Caco-2 (cell line): ENCODE measurements around the gene DEFB124. TPM values are rescaled to one million over a fixed set of nuclear protein-coding genes. Genes with fewer than 3 reads are reported as not detected.

Experiments
- BruUV-seq: library from RNA; stranded (reverse); fragments of 400-500 nt; replicated peaks from 2 replicates; lab custom pipeline; 2021; lab: Mats Ljungman, UMichigan
- CTCF ChIA-PET: fragments of 300-600 bp; sonication (Branson Sonifier 250); formaldehyde crosslinking; loops from one replicate; lab custom pipeline; 2022; ENCODE audit warnings: antibody characterized with exemption; lab: Charles Lee
- POLR2A ChIA-PET: fragments of 300-600 bp; sonication (Branson Sonifier 250); formaldehyde crosslinking; loops from one replicate; lab custom pipeline; 2022; ENCODE audit warnings: antibody characterized with exemption; lab: Charles Lee
- DNase-seq, 2 experiments: peaks; one replicate each; pipeline versions ENCODE4 v3.0.0 to v3.0.0-alpha.2; 2020 to 2022
- H3K27me3 ChIP-seq: replicated peaks from 2 replicates; pipeline ENCODE4 v1.6.0; 2011; ENCODE audit warnings: low read length; ENCODE audit not compliant: control insufficient read depth, insufficient read depth
- H3K36me3 ChIP-seq: 2 replicates; pipeline ENCODE4 v1.5.1; 2011; ENCODE audit warnings: low read length; ENCODE audit not compliant: control insufficient read depth, insufficient read depth
- H3K4me1 ChIP-seq: fragments of 250-450 bp; sonication (Bioruptor Pico); 2 replicates; pipeline ENCODE4 v1.5.1; 2020; ENCODE audit warnings: mild to moderate bottlenecking
- H3K4me3 ChIP-seq: 2 replicates; pipeline ENCODE4 v1.5.1; 2011; ENCODE audit warnings: low read depth, mild to moderate bottlenecking, control low read depth, low read length
- H3K9me3 ChIP-seq: fragments of 250-450 bp; sonication (Bioruptor Pico); 2 replicates; pipeline ENCODE4 v1.5.1; 2020; ENCODE audit warnings: mild to moderate bottlenecking, moderate library complexity
- H3K27ac Mint-ChIP-seq: one replicate; pipeline ENCODE4 v1.8.0; 2022; ENCODE audit warnings: mixed read lengths; ENCODE audit not compliant: unreplicated experiment
- H3K27me3 Mint-ChIP-seq: one replicate; pipeline ENCODE4 v1.8.0; 2022; ENCODE audit warnings: mixed read lengths; ENCODE audit not compliant: insufficient read depth, unreplicated experiment
- H3K36me3 Mint-ChIP-seq: one replicate; pipeline ENCODE4 v1.8.0; 2022; ENCODE audit warnings: mild to moderate bottlenecking, mixed read lengths; ENCODE audit not compliant: insufficient read depth, unreplicated experiment
- H3K4me1 Mint-ChIP-seq: one replicate; pipeline ENCODE4 v1.8.0; 2022; ENCODE audit warnings: low read depth, mixed read lengths; ENCODE audit not compliant: unreplicated experiment
- H3K4me3 Mint-ChIP-seq: one replicate; pipeline ENCODE4 v1.8.0; 2022; ENCODE audit warnings: mild to moderate bottlenecking, moderate library complexity, mixed read lengths; ENCODE audit not compliant: unreplicated experiment
- H3K9me3 Mint-ChIP-seq: one replicate; pipeline ENCODE4 v1.8.0; 2022; ENCODE audit warnings: mixed read lengths; ENCODE audit not compliant: unreplicated experiment
- intact Hi-C: fragments of 100-400 bp; cut with micrococcal nuclease; formaldehyde crosslinking; loops from one replicate; pipeline ENCODE4 v1.10.0; 2022; ENCODE audit not compliant: unreplicated experiment
- total RNA-seq: library from RNA; stranded (reverse); gene quantifications from 2 replicates; pipeline ENCODE4 v1.2.3, GENCODE V29; 2022
- TF ChIP-seq, protein P1 (sequence below), 2 experiments: fragments of 200-600 bp in 1 of 2; IDR thresholded peaks; 1 replicate in 1 of 2; 2 replicates in 1 of 2; pipeline versions ENCODE4 v1.5.1 to v1.8.0; 2011 to 2022; ENCODE audit warnings: antibody characterized with exemption in 1 of 2, control low read depth in 1 of 2, inconsistent platforms in 1 of 2, low read depth in 1 of 2, low read length in 1 of 2, mild to moderate bottlenecking in 1 of 2, moderate library complexity in 1 of 2; ENCODE audit not compliant: insufficient read depth in 1 of 2, severe bottlenecking in 1 of 2, unreplicated experiment in 1 of 2

The DEFB124 gene
- total RNA-seq, 1 experiment from 2014 or later = not detected

GRCh38 chr20:31488115-31488514 lies 13.2 kb upstream of the DEFB124 start:
- CTCF ChIA-PET = interaction anchor here (3.3 kb wide), 1 partner anchor 14 kb away, joined by 19 read pairs; no protein-coding TSS in a partner anchor
- Mint-ChIP-seq H3K36me3 (no peaks in the 10 kb centered on the region), H3K9me3 (no peaks in the 10 kb centered on the region), H3K4me1 (no peaks in the 10 kb centered on the region), H3K27me3 (peaks cover 19% of the 10 kb centered on the region), H3K4me3 (no peak overlapping the region), H3K27ac (no peak overlapping the region)
- Histone ChIP-seq H3K27me3 (no peaks in the 10 kb centered on the region), H3K9me3 (no peaks in the 10 kb centered on the region), H3K36me3 (no peaks in the 10 kb centered on the region), H3K4me1 (no peaks in the 10 kb centered on the region), H3K4me3 (no peak overlapping the region)
- POLR2A ChIA-PET = no interaction called here
- no peak for DNase-seq
- TF ChIP-seq, protein P1, sequence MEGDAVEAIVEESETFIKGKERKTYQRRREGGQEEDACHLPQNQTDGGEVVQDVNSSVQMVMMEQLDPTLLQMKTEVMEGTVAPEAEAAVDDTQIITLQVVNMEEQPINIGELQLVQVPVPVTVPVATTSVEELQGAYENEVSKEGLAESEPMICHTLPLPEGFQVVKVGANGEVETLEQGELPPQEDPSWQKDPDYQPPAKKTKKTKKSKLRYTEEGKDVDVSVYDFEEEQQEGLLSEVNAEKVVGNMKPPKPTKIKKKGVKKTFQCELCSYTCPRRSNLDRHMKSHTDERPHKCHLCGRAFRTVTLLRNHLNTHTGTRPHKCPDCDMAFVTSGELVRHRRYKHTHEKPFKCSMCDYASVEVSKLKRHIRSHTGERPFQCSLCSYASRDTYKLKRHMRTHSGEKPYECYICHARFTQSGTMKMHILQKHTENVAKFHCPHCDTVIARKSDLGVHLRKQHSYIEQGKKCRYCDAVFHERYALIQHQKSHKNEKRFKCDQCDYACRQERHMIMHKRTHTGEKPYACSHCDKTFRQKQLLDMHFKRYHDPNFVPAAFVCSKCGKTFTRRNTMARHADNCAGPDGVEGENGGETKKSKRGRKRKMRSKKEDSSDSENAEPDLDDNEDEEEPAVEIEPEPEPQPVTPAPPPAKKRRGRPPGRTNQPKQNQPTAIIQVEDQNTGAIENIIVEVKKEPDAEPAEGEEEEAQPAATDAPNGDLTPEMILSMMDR (IDR thresholded peaks at IDR 0.05; ENCODE audit: insufficient read depth in 1 of 2, low read depth in 1 of 2, low read length in 1 of 2, severe bottlenecking in 1 of 2, unreplicated experiment in 1 of 2) = no peak
- intact Hi-C loops = no loop called here
- no TSS peak for BruUV-seq

- no peak overlapping the region for H3K4me3 Mint-ChIP-seq
- TF ChIP-seq, protein P1 (IDR thresholded peaks at IDR 0.05; ENCODE audit: insufficient read depth in 1 of 2, low read depth in 1 of 2, low read length in 1 of 2, severe bottlenecking in 1 of 2, unreplicated experiment in 1 of 2) = no peak
- CTCF ChIA-PET = interaction anchor here (3.3 kb wide), 1 partner anchor 17 kb away, joined by 19 read pairs; no protein-coding TSS in a partner anchor
- H3K36me3 Mint-ChIP-seq = no peaks in the 10 kb centered on the region
- H3K27me3 Mint-ChIP-seq = peaks cover 26% of the 10 kb centered on the region
- POLR2A ChIA-PET = interaction anchor here (0.6 kb wide), 1 partner anchor 23 kb away, joined by 3 read pairs; no protein-coding TSS in a partner anchor
- intact Hi-C loops = no loop called here
- no peaks in the 10 kb centered on the region for H3K9me3 Mint-ChIP-seq
- Histone ChIP-seq H3K27me3 (no peaks in the 10 kb centered on the region), H3K4me1 (no peaks in the 10 kb centered on the region), H3K4me3 (no peak overlapping the region), H3K36me3 (no peaks in the 10 kb centered on the region), H3K9me3 (no peaks in the 10 kb centered on the region)
- no peak overlapping the region for H3K27ac Mint-ChIP-seq
- H3K4me1 Mint-ChIP-seq = no peaks in the 10 kb centered on the region
- no TSS peak for BruUV-seq
- DNase-seq = no peak
Measured at GRCh38 chr20:31485450-31486339, 10.8 kb upstream of the DEFB124 start.

DNA sequence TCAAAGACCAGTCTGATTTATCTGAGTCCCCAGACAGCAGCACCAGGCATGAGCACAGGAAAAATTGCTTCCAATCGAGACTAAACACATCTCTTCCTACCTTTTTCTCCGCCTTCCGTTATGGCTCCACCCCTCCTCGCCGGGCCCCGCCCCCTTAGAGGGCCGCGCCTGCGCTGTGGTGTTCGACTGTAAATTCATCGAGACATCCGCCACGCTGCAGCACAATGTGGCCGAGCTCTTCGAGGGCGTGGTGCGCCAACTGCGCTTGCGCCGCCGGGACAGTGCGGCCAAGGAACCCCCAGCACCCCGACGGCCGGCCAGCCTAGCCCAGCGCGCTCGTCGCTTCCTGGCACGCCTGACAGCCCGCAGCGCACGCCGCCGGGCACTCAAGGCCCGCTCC lies 9.1 kb upstream of the DEFB124 start:
- CTCF ChIA-PET = no interaction called here
- BruUV-seq = no TSS peak
- intact Hi-C loops = no loop called here

More for the DNA sequence above, 9.1 kb upstream of the DEFB124 start:
- POLR2A ChIA-PET = no interaction called here
- no peaks in the 10 kb centered on the region for H3K4me1 Mint-ChIP-seq
- Histone ChIP-seq H3K27me3 (no peaks in the 10 kb centered on the region), H3K9me3 (no peaks in the 10 kb centered on the region), H3K4me3 (no peak overlapping the region), H3K4me1 (no peaks in the 10 kb centered on the region), H3K36me3 (no peaks in the 10 kb centered on the region)
- TF ChIP-seq, protein P1 (IDR thresholded peaks at IDR 0.05; ENCODE audit: insufficient read depth in 1 of 2, low read depth in 1 of 2, low read length in 1 of 2, severe bottlenecking in 1 of 2, unreplicated experiment in 1 of 2) = no peak
- no peak overlapping the region for H3K27ac Mint-ChIP-seq
- H3K4me3 Mint-ChIP-seq = no peak overlapping the region
- DNase-seq = no peak
- H3K27me3 Mint-ChIP-seq = peaks cover 26% of the 10 kb centered on the region
- no peaks in the 10 kb centered on the region for H3K9me3 Mint-ChIP-seq
- no peaks in the 10 kb centered on the region for H3K36me3 Mint-ChIP-seq
